GM19452 (cell line): ENCODE data around the gene HM13.
"Not testable (repeated sequence)": the region's sequence is repeated elsewhere in the genome, so short reads cannot be mapped to it uniquely, and the experiment has no call there.

Source experiments
- ATAC-seq: cut with Tn5 transposase; IDR thresholded peaks from one replicate; pipeline ENCODE4 v1.9.1; 2021; ENCODE audit not compliant: unreplicated experiment

HM13 gene

DNA sequence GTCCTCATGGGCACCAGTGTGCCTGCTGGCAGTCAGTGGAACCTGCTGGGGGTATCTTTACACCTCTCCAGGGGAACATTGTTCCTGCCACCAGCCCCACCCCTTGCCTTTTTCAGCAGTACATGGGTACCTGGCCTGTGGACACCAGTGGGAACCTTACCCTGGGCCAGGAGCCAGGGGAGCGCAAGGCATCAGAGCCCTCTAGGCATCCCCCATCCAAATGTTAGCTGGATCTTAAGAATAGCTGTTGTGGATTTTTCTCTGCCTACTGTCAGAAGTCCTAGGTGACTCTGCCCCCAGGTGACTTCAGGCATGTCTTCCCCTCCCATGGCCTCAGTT lies 52.0 kb downstream of the HM13 start:
- no peak for ATAC-seq

DNA sequence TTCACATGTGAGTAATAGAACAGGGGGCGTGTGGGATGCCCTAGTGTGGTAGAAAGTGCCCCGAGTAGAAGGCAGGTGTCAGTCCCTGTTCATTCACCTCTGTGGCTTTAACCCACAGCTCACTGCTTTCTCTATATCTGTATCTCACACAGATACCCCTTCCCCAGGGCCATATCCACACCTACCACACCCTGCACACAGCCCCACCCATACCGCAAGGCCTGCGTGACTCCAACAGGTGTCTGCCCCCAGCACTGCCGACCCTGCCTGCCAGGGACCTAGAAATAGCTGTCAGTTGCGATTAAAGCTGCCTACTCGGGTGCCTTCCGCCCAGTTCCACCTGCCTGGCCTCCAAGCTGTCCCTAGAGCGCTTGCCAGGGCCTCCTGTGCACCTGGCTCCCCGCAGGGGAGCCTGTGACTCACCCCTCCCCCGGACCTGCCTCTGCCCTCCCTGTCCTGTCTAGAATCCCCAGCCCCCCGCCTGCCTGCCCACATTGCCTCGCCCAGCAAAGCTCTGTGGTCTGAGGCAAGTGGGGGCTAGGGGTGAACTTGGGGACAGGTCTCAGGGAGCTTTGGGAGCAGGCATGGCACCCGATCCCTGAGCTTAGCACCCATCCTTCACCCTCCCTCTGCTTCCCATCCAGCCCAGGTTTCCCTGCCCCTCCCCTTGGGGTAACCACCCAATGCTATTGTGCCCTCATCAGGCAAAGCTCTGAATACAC lies 52.6 kb downstream of the HM13 start:
- no peak for ATAC-seq

DNA sequence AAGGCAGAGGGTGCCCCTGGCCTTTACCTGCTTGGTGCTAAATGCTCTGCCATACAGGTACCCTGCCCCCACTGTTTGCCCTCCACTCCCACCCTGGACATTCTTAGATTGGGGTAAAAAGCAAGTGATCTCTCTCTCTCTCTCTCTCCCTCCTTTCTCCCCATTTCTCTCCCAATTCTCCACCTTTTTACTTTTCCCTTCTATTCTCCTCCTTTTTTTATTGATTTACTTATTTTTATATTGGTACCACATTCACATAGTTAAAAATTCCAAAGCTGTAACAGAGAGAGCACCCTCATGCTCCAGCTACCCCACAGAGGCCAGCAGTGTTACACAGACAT lies 53.1 kb downstream of the HM13 start:
- ATAC-seq = no peak

DNA sequence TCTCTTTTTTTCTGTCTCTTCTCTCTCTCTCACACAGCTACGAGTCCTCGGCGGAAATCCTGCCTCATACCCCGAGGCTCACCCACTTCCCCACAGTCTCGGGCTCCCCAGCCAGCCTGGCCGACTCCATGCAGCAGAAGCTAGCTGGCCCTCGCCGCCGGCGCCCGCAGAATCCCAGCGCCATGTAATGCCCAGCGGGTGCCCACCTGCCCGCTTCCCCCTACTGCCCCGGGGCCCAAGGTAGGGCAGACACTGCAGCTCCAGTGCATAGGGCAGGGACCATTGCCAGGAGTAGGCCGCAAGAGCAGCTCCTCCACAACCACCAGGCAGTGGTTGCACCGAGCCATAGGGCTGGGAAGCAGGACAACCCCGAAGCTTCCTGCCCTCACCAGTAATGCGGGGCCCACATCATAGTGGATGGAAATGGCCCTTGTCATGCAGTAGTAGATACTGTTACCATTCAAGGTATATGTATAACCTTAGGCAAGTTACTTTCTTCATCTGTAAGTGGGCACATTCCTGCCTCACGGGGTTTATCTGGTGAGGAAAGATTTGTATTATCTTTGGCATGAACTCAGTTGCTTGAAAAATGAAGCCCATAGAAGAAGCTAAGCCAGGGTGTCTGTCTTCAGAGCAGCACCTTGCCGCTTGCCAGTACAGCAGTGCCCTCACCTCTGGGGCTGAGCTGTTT lies 53.9 kb downstream of the HM13 start:
- no peak for ATAC-seq

DNA sequence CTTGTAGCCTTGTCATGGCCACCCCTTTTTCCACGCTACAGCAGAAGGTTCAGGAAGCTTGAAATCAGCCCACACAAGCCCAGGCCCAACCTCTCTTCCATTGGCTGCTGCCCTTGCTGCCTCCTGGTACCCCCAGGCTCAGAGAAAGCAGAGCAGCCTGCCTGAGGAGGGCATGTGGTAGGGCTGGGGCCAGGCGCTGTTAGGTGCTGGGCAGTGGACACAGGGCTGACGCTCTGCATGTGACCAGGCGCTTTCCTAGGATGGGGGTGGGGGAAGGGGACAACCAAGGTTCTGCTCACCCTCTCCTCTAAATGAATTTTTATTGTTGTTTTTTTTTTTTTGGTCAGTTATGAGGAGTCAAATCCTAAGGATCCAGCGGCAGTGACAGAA lies 54.5 kb downstream of the HM13 start:
- no peak for ATAC-seq

DNA sequence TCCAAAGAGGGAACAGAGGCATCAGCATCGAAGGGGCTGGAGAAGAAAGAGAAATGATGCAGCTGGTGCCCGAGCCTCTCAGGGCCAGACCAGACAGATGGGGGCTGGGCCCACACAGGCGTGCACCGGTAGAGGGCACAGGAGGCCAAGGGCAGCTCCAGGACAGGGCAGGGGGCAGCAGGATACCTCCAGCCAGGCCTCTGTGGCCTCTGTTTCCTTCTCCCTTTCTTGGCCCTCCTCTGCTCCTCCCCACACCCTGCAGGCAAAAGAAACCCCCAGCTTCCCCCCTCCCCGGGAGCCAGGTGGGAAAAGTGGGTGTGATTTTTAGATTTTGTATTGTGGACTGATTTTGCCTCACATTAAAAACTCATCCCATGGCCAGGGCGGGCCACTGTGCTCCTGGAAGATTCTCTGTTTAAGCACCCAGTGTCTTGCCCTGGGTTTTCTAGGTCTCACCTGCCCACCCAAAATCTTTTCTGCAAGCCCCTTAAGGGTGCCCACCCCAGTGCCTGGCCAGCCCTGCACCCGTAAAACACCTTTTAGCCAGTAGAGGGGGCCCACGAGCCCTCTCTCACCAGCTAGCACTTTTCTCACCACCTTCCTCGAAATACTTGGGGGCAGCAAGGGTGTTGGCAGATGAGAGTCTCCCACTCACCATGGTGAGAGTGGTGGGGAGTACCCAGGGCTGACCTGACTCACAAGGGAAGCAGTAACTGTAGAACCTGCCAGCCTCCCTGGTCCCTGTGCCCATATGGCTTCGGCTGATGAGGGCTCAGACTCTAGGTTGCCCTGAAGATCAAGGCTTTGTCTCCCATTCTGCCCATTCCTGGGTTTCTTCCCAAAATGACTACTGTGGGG lies 55.1 kb downstream of the HM13 start:
- ATAC-seq = no peak

DNA sequence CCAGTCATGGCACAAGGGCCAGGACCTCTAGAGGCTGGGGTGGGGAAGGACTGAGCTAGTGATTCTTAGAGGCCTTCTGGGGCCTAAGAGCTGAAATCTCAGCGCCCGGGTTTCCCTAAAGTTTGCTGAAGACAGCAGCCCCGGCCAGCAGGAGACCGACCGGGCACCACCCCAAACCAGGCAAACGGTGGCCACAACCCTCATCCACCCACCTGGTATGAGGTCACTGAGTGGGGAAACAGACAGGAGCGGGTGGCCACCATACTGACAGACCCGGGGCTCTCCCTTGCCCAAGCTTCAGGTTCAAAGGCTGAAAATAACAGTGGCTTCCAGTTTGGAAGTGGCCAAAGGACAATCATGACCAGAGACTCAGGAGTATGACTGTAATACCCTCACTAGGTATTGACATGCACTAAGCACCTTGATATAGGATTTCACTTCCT lies 55.8 kb downstream of the HM13 start:
- ATAC-seq = no peak

DNA sequence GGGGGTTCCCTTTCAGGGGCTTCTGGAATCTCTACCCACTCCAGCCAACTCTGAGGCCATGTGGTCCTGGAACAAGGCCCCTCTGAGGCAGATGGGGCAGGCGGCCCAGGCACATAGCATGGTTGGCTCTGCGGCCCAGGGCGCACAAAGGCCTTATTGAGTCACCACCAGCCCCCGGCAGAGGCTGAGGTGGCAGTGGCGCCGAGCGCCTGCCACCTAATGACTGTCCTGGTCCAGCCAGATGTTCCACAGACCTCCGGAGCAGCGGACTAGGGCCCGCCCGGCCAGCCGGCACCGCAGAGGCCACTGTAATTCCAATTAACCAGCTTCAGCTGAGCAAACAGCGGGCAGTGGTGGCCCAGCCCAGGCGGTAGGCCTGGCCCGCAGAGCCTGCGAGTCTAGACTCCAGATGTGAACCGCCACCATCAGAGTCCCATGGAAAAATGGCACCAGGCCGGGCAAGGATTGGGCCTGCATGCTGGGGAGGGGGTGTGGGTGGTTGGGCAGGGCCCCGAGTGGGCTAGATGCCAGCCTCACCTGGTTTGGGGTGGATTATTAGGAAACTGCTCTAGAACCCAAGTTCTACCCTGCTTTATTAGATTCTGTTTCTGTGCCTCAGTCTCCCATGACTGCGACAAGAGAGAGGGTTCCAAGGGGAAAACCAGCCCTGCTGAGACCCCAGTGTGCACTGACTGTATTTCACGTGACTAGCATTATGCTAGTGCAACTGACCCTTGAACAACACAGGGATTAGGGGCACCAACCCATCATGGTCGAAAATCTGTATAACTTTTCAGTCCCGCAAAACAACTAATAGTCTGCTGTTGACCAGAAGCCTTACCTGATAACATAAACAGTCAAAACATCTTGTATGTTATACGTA lies 56.7 kb downstream of the HM13 start:
- ATAC-seq = no peak

DNA sequence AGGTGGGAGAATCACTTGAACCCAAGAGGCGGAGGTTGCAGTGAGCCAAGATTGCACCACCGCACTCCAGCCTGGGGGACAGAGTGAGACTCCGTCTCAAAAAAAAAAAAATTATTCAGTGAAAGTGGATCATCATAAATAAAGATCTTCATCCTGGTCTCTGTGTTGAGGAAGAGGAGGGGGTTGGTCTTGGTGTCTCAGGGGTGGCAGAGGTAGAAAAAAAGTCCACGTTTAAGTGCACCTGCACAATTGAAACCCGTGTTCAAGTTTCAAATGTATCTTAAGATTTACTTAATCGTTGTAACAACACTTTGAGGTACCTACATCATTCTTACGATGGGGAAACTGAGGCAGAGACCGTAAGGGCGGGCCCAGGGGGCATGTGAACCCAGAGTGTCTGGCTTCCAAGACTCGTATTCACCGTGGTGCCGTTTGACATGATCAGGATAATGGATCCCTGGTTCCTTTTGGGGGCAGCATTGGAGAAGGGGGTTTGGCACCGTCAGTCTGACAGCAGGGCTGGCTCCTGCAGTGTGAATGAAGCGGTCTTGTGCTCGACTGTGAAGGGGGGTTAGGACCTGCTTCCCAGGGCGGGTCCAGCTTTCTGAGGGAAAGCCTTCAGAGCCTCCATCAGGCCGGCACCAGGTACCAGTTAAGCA lies 57.9 kb downstream of the HM13 start:
- ATAC-seq = peak; percentile 9

DNA sequence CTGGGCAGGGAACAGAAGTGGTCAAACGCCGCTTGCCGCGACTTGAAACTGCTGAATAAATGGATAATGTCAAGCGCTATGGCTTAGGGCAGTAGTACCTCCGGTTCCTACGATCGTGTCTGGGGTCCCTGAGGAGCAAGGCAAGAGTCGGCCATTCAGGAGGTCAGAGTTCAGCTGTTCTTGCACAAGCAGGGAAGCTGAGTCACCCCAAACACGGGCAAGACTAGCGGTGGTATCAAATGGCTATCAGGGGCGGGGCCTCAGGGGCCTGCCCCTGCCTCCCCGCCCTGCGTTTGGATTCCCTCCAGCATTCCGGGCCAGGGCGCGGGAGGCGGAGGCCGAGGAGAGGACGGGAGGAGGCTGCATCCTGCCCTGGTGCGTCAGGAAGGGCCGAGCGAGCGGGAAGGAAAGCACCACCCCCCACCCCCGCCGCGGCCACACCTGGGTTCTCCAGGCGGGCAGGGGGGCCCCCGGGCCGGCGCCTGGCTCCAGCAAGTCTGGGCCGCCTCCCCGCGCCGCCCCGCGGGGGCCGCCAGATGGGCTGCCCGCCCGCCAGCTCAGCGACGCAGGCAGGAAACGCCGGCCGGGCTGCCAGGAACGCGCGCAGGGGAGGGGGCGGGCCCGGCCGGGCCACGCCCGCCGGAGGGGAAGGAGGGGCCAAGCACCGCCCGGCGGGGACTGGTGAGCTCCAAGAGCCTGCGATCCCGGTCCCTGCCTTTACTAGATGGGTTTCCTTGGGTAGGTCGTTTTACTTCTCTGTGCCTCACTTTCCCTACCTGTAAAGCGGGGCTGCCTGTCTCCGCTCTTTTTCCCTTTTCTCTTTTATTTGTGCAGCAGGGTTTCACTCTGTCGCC lies 58.7 kb downstream of the HM13 start:
- ATAC-seq = peak; percentile 85

DNA sequence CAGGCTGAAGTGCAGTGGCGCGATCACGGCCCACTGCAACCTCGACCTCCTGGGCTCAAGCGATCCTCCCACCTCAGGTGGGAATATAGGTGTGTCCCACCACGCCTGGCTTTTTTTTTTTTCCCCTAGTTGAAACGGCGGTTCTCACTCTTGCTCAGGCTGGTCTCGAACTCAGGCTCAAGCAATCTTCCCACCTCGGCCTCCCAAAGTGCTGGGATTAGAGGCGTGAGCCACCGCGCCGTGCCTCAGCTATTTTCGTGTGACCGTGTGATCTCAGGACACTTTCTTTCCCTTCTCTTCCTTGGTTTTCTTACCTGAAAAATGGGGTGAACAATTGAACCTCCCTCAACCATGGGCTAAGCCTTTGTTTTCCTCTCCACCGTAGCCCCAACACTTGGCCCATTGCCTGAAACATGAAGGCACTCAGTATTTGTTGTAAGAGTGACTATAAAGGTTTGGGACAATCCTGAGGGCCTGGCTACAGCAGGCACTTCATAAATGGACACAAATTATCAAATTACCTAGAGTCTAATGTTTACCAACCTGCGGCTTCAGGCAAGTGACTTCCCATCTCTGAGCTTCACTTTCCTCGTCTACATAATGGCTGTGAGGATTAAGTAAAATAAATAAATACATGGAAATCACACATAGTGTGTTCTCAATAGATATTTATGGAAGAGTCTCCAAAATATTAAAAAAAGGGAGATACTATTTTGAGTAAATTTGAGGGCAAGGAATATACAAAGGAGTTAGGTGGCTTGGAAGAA lies 59.5 kb downstream of the HM13 start:
- ATAC-seq = no peak

DNA sequence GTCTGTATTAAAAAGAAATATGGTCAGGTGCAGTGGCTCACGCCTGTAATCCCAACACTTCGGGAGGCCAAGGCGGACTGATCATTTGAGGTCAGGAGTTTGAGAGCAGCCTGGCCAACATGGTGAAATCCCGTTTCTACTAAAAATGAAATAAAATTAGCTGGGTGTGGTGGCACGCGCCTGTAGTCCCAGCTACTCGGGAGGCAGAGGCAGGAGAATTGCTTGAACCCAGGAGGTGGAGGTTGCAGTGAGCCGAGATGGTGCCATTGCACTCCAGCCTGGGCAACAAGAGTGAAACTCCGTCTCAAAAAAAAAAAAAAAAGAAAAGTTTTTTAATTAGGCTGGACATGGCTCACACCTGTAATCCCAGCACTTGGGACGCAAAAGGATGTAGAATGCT lies 60.7 kb downstream of the HM13 start:
- not testable (repeated sequence) for ATAC-seq

DNA sequence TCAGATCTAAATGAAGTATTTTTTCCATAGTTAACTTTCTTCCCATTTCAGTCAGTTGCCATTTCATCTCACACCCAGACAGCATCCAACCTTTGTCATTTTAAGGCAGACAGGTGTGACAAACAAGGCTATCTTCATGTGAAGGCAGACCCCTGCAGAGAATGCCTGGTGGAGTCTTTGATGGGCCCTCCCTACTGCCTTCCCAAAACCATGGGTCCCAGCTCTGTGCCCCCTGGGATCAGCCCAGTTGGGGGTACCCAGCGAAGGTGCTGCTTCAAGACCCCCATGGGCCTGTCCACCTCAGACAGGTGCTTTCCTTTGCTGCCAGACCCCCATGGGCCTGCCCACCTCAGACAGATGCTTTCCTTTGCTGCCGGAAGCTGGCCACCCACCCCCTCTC lies 62.5 kb downstream of the HM13 start:
- no peak for ATAC-seq

DNA sequence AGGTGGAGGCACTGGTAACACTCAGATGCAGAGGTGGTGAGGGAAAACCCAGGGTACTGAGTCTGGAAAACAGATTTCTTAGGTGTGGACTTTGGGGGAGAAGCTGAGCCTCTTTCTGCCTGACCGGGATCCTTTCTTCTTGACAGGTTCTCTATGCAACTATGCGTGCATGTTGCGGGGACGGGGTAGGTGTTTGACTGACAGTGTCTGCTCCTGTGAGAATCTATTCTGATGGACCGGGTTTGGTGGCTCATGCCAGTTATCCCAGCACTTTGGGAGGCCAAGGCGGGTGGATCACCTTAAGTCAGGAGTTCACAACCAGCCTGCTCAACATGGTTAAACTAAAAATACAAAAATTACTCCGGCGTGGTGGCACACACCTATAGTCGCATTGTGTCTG lies 63.0 kb downstream of the HM13 start:
- ATAC-seq = no peak

DNA sequence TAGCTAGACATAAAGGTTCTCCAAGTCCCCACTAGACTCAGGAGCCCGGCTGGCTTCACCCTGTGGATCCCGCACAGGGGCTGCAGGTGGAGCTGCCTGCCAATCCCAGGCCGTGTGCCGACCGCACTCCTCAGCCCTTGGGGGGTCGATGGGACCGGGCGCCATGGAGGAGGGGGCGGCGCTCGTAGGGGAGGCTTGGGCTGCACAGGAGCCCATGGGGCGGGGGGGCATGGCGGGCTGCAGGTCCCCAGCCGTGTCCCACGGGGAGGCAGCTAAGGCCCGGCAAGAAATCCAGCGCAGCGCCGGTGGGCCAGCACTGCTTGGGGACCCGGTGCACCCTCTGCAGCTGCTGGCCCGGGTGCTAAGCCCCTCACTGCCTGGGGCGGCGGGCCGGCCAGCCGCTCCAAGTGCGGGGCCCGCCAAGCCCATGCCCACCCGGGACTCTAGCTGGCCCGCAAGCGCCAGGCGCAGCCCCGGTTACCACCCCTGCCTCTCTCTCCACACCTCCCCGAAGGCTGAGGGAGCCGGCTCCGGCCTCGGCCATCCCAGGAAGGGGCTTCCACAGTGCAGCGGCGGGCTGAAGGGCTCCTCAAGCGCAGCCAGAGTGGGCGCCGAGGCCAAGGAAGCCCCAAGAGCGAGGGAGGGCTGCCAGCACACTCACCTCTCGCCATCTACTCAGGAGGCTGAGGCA lies 64.4 kb downstream of the HM13 start:
- no peak for ATAC-seq

DNA sequence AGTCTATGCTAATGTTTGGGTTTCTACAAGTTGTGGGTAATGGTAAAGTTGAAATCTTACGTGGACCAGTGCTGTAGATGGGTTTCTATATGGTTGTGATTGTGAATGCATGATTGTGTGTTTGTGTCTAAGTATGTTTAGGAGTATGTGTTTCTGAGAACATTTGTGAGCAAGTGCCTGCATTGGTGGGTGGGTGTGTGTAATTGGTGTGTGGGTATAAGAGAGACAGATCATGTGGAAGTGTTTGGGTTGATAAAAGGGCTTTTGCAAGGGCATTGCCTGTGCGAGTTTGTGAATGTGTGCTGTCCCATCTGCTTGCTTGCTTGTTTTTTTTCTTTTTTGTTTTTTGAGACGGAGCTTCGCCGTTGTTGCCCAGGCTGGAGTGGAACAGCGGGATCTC lies 65.0 kb downstream of the HM13 start:
- ATAC-seq = no peak

DNA sequence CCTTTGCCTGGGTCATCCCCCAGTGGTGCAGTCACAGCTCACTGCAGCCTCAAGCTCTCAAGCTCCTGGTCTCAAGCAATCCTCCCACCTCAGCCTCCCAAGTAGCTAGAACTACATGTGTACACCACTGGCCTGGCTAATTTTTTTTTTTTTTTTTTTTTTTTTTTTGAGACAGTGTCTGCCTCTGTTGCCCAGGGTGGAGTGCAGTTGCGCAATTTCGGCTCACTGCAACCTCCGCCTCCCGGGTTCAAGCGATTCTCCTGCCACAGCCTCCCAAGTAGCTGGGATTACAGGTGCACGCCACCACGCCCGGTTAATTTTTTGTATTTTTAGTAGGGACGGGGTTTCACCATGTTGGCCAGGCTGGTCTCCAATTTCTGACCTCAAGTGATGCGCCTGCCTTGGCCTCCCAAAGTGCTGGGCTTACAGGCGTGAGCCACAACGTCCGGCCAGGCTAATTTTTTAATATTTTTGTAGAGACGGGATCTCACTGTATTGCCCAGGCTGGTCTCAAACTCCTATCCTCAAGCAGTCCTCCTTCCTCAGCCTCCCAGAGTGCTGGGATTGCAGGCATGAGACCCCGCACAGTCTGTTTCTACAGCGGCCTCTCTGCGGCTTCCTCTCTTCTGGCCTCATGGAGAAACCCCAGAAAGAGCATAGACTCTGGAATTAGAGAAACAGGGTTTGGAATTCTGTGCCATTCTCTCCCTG lies 65.9 kb downstream of the HM13 start:
- ATAC-seq = not testable (repeated sequence)

DNA sequence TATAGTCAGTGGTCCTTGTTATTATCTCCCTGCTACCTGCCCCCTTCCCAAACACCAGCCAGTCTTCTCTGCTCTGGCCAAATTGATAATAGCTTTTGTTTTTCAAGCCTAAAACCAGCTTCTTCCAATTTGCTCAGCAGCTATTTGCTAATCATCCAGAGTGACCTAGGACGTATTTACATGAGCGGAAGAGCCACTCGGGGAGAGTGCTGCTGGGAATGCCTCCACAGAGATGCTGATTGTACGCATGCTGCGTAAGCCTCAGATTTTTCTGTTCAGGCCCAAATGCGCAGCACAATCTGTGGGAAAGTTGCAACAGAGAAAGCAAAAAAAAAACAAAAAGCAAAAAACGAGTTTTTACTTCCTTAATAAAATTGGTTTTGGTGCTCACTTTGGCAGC lies 66.5 kb downstream of the HM13 start:
- ATAC-seq = no peak
